GM18502 (cell line): Measurements from ENCODE around the gene FBLN1.
"Not testable (repeated sequence)": the region's sequence is repeated elsewhere in the genome, so short reads cannot be mapped to it uniquely, and the experiment has no call there.

Experiments
- ATAC-seq: cut with Tn5 transposase; IDR thresholded peaks from one replicate; pipeline ENCODE4 v1.9.1; 2021; ENCODE audit warnings: mild to moderate bottlenecking; ENCODE audit not compliant: unreplicated experiment, poor library complexity

Gene FBLN1

DNA sequence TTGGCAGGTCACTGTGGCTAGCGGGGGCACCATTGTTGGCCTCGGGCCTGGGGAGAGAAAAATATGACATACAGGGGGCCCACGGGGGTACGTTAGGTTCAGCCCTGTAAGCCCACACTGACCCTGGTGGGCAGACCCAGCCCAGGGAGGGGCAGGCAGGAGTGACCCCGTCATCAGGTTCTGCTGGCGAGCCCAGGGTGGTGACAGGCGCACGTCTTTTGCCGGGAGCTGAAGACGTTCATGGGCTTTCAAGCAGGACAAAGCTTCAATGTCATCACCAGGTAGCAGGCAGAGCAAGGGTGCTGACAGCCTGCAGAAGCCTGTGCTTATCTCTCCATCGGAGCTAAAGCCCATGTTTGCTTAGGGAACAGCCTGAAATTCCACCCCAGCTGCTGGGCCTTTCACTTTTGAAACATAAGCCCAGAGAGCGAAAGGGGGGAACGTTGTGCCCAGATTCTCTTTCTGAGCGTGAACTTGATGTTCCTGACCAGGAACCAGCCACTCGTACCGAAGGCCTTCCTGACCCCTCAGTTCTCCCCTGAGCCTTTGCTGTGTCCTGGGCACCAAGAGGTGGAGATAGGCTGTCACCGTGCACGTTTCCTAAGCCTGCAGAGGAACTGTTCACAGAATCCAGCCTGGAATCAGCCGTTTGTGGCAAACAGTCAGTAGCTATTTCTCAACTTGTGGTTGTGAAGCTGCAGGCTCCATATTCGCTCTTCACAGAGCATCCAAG, 94.9 kb downstream of the FBLN1 start:
- no peak for ATAC-seq

- ATAC-seq: no peak
Measured at GRCh38 chr22:45598596-45599217, 96.0 kb downstream of the FBLN1 start.

- ATAC-seq: no peak
Measured at GRCh38 chr22:45599836-45600577, 97.3 kb downstream of the FBLN1 start.

- ATAC-seq: no peak
Measured at GRCh38 chr22:45600790-45601730, 98.4 kb downstream of the FBLN1 start.

- no peak for ATAC-seq
Measured at GRCh38 chr22:45602004-45602733, 99.5 kb downstream of the FBLN1 start.

DNA sequence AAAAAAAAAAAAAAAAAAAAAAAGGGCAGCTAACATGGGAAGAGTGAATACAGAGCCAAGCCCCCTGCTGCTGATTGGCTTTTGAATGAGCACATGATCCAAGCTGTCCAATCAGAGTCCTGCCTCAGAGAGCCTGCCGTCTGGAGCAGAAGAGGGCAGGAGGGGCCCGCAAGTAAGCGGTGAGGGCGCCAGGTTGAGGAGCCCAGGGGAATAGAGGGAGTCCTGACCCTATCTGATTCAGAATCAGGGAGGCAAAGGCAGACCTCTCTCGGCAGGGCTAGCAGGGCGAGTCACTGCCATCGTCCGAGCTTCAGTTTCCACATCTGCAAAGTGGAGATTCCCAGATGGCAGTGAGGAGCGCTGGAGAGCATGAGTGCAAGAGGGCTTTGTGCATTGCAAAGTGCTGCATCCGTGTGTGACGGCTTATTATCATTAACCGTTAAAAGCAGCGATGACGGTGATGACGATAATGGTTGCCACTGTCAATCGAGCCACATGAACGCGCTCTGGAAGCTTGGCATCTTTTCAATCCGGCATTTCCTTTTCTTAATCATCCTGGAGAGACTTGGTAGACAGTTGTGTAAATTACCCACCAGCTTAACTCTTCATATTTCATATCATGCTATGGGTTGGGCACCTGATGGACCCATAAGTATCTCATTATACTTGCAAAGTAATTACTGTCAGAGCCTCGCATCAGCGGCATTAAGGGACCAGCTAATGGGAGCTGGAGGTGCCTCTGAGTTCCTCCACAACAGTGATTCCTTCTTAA, 100.3 kb downstream of the FBLN1 start:
- no peak for ATAC-seq

- ATAC-seq: no peak
Measured at GRCh38 chr22:45603619-45604018, 100.9 kb downstream of the FBLN1 start.

- not testable (repeated sequence) for ATAC-seq
Measured at GRCh38 chr22:45608045-45608444, 105.4 kb downstream of the FBLN1 start.

- no peak for ATAC-seq
Measured at GRCh38 chr22:45608763-45609180, 106.1 kb downstream of the FBLN1 start.

- no peak for ATAC-seq
Measured at GRCh38 chr22:45612451-45612901, 109.8 kb downstream of the FBLN1 start.

DNA sequence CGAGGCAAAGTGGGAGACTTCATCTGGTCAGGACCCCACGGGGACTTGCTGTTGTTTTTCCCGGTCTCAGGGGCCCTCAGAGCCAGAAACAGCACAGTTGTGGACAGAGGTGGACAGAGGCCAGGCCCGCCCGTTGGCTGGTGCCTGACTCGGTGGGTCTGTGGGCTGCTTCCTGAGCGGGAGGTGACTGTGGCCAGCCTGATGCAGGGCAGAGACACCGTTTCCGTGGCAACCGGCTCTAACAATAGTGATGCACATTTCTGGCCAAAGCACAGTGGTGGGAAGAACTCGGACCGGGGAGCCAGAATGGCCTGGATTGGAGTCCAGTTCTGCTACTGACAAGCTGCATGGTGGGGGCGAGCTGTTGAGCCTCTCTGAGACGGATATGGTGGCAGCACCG, 110.3 kb downstream of the FBLN1 start:
- no peak for ATAC-seq

- no peak for ATAC-seq
Measured at GRCh38 chr22:45615364-45615763, 112.7 kb downstream of the FBLN1 start.

DNA sequence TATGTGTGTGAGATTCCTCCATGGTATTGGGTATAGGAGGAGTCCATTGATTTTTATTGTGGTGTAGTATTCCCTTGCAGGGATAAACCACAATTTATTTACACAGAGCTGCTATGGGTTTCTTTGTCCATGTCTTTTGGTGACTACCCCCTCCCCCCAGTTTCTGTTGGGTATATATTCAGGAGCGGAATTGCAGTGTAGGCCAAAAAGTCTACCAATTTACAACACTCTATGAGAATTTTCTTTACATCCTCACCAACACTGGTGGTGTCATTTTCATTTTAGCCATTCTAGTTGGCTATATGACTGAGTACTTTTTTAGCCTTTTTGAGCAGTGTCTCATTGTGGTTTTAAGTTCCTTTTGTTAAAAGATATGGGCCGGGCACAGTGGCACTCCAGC, 113.7 kb downstream of the FBLN1 start:
- no peak for ATAC-seq

GRCh38 chr22:45617948-45618347, 115.3 kb downstream of the FBLN1 start:
- no peak for ATAC-seq

GRCh38 chr22:45620706-45621105, 118.0 kb downstream of the FBLN1 start:
- no peak for ATAC-seq

GRCh38 chr22:45621836-45622600, 119.3 kb downstream of the FBLN1 start:
- no peak for ATAC-seq

DNA sequence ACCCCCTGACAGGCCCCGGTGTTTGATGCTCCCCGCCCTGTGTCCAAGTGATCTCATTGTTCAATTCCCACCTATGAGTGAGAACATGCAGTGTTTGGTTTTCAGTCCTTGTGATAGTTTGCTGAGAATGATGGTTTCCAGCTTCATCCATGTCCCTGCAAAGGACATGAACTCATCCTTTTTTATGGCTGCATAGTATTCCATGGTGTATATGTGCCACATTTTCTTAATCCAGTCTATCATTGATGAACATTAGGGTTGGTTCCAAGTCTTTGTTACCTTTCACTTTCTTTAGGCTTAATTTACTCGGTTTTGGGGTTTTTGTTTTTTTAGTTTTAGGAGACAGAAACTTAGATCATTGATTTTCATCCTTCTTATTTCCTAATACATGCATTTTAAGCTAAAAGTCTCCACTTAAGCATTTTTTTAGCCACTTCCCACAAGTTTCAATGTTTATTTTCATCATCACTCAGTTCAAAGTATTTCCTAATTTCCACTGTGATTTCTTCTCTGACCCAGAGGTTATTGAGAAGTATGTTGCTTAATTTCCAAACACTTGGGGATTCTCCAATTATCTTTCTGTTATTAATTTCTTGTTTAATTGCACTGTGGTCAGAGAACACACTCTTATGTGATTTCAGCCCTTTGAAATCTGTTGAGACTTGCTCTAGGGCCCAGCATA, 120.9 kb downstream of the FBLN1 start:
- not testable (repeated sequence) for ATAC-seq
